Karpas-422 (cell line): Measurements from ENCODE around the gene GARIN3. TPM values are rescaled to one million over a fixed set of nuclear protein-coding genes. Genes with fewer than 3 reads are reported as not detected.

Experiments
- DNase-seq: peaks from one replicate; pipeline ENCODE4 v3.0.0-alpha.2; 2015
- H2AFZ ChIP-seq: fragments of 200-600 bp; sonication (generic); 2 replicates; pipeline ENCODE4 v1.6.1; 2014; ENCODE audit warnings: antibody characterized with exemption, low read length, mixed read lengths
- H3K27ac ChIP-seq: fragments of 200-600 bp; sonication (generic); 2 replicates; pipeline ENCODE4 v1.5.1; 2014; ENCODE audit warnings: mild to moderate bottlenecking, low read length, moderate library complexity
- H3K27me3 ChIP-seq: fragments of 200-600 bp; sonication (generic); 2 replicates; pipeline ENCODE4 v1.6.1; 2014; ENCODE audit warnings: low read length, mixed read lengths
- H3K36me3 ChIP-seq: fragments of 200-600 bp; sonication (generic); 2 replicates; pipeline ENCODE4 v1.6.1; 2014; ENCODE audit warnings: low read length, mixed read lengths; ENCODE audit not compliant: insufficient read depth
- H3K4me1 ChIP-seq: fragments of 200-600 bp; sonication (generic); 2 replicates; pipeline ENCODE4 v1.6.1; 2014; ENCODE audit warnings: mild to moderate bottlenecking, low read length, mixed read lengths
- H3K4me2 ChIP-seq: fragments of 200-600 bp; sonication (generic); 2 replicates; pipeline ENCODE4 v1.6.1; 2014; ENCODE audit warnings: low read length, low read depth, mild to moderate bottlenecking; ENCODE audit not compliant: poor library complexity, severe bottlenecking
- H3K4me3 ChIP-seq: fragments of 200-600 bp; sonication (generic); 2 replicates; pipeline ENCODE4 v1.5.1; 2014; ENCODE audit warnings: mild to moderate bottlenecking, antibody characterized with exemption, low read length, mixed read lengths
- H3K79me2 ChIP-seq: fragments of 200-600 bp; sonication (generic); 2 replicates; pipeline ENCODE4 v1.6.1; 2014; ENCODE audit warnings: mild to moderate bottlenecking, low read length, mixed read lengths
- H3K9ac ChIP-seq: fragments of 200-600 bp; sonication (generic); 2 replicates; pipeline ENCODE4 v1.6.0; 2014; ENCODE audit warnings: low read length
- H3K9me2 ChIP-seq: fragments of 200-600 bp; sonication (generic), shearing (Covaris generic); replicated peaks from 2 replicates; pipeline ENCODE4 v1.6.0; 2014; ENCODE audit warnings: mild to moderate bottlenecking, low read length, moderate library complexity; ENCODE audit not compliant: insufficient read depth
- H3K9me3 ChIP-seq: fragments of 300-700, 200-600 bp; sonication (generic); 2 replicates; pipeline ENCODE4 v1.6.1; 2014; ENCODE audit warnings: low read length, mixed read lengths
- H4K20me1 ChIP-seq: fragments of 200-600 bp; sonication (generic); 2 replicates; pipeline ENCODE4 v1.6.1; 2014; ENCODE audit warnings: mild to moderate bottlenecking, antibody characterized with exemption, low read length, low read depth; ENCODE audit not compliant: insufficient read depth
- total RNA-seq: library from RNA; depleted of rRNA; stranded (reverse); fragments of >200 nt; shearing (Covaris generic); gene quantifications from 2 replicates; pipeline ENCODE4 v1.2.3, GENCODE V29; 2014; ENCODE audit warnings: low replicate concordance

GARIN3 gene
- total RNA-seq, 1 experiment from 2014 or later = not detected

DNA sequence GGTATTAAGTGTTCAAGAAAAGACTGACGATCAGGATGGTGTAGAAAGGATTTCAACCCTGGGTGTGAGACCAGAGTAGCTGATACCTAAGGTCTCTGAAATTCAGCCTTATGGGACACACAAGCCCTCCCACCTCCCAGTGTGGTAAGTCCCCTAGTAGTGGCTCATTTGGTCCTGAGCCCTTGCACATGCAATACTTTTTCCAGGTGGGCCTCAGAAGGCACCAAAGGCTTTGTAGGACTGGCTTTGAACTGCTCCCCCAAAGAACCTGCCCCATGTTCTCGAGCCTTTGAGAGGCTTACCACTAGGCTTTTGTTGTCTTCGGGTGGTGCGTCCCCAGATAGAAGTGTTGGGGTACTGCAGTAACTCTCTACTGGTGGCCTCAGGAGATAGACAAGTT lies 803 bp downstream of the GARIN3 start:
- no peak overlapping the region for H3K27ac ChIP-seq
- H3K4me1 ChIP-seq = peaks cover 9% of the 10 kb centered on the region
- DNase-seq = no peak
- H3K9me3 ChIP-seq = no peaks in the 10 kb centered on the region
- no peak overlapping the region for H3K4me2 ChIP-seq
- no peak overlapping the region for H2AFZ ChIP-seq
- no peaks in the 10 kb centered on the region for H4K20me1 ChIP-seq
- no peak overlapping the region for H3K9ac ChIP-seq
- no peaks in the 10 kb centered on the region for H3K79me2 ChIP-seq
- no peaks in the 10 kb centered on the region for H3K27me3 ChIP-seq
- no peak overlapping the region for H3K4me3 ChIP-seq
- no peaks in the 10 kb centered on the region for H3K9me2 ChIP-seq
- no peaks in the 10 kb centered on the region for H3K36me3 ChIP-seq

DNA sequence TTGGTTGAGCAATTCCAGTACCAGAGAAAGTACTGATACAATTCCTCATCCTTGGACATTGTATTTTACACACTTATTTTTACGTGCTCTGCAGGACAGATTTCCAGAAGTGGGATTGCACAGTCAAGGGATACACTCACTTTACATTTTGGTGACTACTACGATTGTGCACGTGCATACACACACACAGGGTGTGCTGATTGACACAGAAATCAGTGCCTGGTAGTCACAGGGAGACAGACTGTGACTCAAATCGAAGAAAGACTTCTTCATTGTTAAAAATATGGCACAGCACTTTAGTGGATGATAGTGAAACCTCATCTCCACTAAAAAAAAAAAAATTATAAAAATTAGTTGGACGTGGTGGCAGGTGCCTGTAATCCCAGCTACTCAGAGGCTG lies 1.5 kb downstream of the GARIN3 start:
- H3K27ac ChIP-seq = no peak overlapping the region
- H3K9me3 ChIP-seq = no peaks in the 10 kb centered on the region
- peaks cover 9% of the 10 kb centered on the region for H3K4me1 ChIP-seq
- H3K4me3 ChIP-seq = no peak overlapping the region
- H3K79me2 ChIP-seq = no peaks in the 10 kb centered on the region
- no peak overlapping the region for H3K4me2 ChIP-seq
- no peaks in the 10 kb centered on the region for H4K20me1 ChIP-seq
- no peak overlapping the region for H2AFZ ChIP-seq
- H3K36me3 ChIP-seq = no peaks in the 10 kb centered on the region
- no peaks in the 10 kb centered on the region for H3K9me2 ChIP-seq
- DNase-seq = no peak
- no peaks in the 10 kb centered on the region for H3K27me3 ChIP-seq
- no peak overlapping the region for H3K9ac ChIP-seq

DNA sequence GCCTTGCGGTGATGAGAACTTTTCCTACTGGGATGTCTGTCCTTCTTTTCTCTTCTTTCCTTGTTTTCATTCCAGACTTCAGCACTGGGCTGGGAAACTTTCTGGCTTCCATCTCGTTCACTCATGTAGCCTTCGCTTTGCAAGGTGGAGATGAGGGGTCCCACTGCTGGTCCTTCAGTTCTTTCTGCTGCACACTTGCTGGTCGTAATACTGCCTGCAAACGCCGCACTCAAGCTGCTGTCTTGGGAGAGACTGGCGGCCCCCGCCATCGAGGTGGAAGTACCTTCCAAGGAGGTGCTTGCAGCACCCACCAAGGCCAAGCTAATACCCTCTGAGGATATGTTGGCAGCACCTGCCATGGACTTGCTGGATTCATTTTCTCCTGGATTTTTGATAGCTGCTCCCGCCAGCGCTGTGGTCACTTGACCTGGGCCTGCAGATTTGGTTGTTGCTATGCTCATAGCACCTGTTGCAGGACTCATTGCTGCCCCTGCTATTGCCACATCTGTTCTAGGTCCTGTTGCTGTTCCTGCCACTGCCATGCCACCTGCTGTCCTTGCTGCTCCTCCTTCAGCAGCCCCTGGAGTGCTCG lies 3.0 kb downstream of the GARIN3 start:
- Histone ChIP-seq H3K27ac (no peak overlapping the region), H2AFZ (no peak overlapping the region), H3K4me3 (no peak overlapping the region), H3K79me2 (no peaks in the 10 kb centered on the region), H3K9me2 (no peaks in the 10 kb centered on the region), H3K27me3 (no peaks in the 10 kb centered on the region), H3K4me1 (peaks cover 9% of the 10 kb centered on the region), H4K20me1 (no peaks in the 10 kb centered on the region), H3K9me3 (no peaks in the 10 kb centered on the region), H3K9ac (no peak overlapping the region), H3K4me2 (no peak overlapping the region), H3K36me3 (no peaks in the 10 kb centered on the region)
- DNase-seq = no peak

- no peaks in the 10 kb centered on the region; the same call in 1 of the 2 replicates for H3K4me1 ChIP-seq
- H3K27ac ChIP-seq = no peak overlapping the region
- DNase-seq = no peak
- no peaks in the 10 kb centered on the region for H3K79me2 ChIP-seq
- no peaks in the 10 kb centered on the region for H3K36me3 ChIP-seq
- H3K9me2 ChIP-seq = no peaks in the 10 kb centered on the region
- H3K9ac ChIP-seq = no peak overlapping the region
- no peaks in the 10 kb centered on the region for H3K27me3 ChIP-seq
- no peak overlapping the region for H3K4me2 ChIP-seq
- H2AFZ ChIP-seq = no peak overlapping the region
- no peak overlapping the region for H3K4me3 ChIP-seq
- H3K9me3 ChIP-seq = no peaks in the 10 kb centered on the region
- H4K20me1 ChIP-seq = no peaks in the 10 kb centered on the region
These were observed 4.1 kb downstream of the GARIN3 start for GRCh38 chr5:157161996-157162395.

GRCh38 chr5:157160001-157160400 lies 6.1 kb downstream of the GARIN3 start:
- Histone ChIP-seq H3K79me2 (no peaks in the 10 kb centered on the region), H3K9me2 (no peaks in the 10 kb centered on the region), H2AFZ (no peak overlapping the region), H3K27me3 (no peaks in the 10 kb centered on the region), H3K36me3 (no peaks in the 10 kb centered on the region), H3K9ac (no peak overlapping the region), H3K4me2 (no peak overlapping the region), H3K4me3 (no peak overlapping the region), H3K27ac (no peak overlapping the region), H3K9me3 (no peaks in the 10 kb centered on the region), H4K20me1 (no peaks in the 10 kb centered on the region), H3K4me1 (peaks cover 2% of the 10 kb centered on the region; the same call in 1 of the 2 replicates)
- no peak for DNase-seq

- no peak overlapping the region for H3K27ac ChIP-seq
- H3K9me2 ChIP-seq = no peaks in the 10 kb centered on the region
- no peak overlapping the region for H3K4me2 ChIP-seq
- no peaks in the 10 kb centered on the region for H3K9me3 ChIP-seq
- H3K4me3 ChIP-seq = no peak overlapping the region
- peaks cover 4% of the 10 kb centered on the region; the same call in 1 of the 2 replicates for H3K4me1 ChIP-seq
- H3K27me3 ChIP-seq = no peaks in the 10 kb centered on the region
- no peak overlapping the region for H3K9ac ChIP-seq
- no peaks in the 10 kb centered on the region for H3K36me3 ChIP-seq
- no peaks in the 10 kb centered on the region for H4K20me1 ChIP-seq
- no peak overlapping the region for H2AFZ ChIP-seq
- no peaks in the 10 kb centered on the region for H3K79me2 ChIP-seq
- DNase-seq = no peak
These were observed 6.8 kb downstream of the GARIN3 start for GRCh38 chr5:157159209-157159751.

DNA sequence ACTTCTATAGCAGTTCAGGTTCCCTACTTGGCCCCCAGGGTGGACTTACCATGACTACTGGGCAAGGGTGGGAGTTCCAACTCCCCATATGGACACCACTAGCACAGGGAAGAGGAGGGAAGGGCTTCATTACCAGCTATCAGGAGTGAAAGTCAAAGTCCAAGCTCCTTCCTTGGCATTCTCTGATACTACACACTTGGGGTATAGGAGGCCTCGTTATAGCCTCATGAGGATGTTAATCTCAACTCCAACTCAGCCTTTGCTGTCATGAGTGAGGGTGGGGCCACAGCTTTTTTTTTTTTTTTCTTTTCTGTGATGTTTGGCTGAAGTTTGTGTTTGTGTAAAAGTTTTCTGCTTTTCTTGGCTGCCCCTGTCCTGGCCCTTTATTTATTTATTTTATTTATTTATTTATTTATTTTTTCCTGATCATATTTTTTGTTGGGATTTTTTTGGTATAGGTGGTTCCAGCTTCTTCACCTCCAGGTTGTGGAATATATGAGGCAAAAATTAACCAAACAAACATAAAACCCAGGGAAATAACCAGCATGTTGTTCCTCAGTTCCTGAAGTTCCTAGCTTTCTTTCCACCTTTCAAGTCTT lies 8.7 kb downstream of the GARIN3 start:
- no peak overlapping the region for H3K27ac ChIP-seq
- H3K4me2 ChIP-seq = no peak overlapping the region
- no peak overlapping the region for H2AFZ ChIP-seq
- no peaks in the 10 kb centered on the region for H3K27me3 ChIP-seq
- H3K9me2 ChIP-seq = no peaks in the 10 kb centered on the region
- no peaks in the 10 kb centered on the region for H3K9me3 ChIP-seq
- no peaks in the 10 kb centered on the region for H3K36me3 ChIP-seq
- no peak overlapping the region for H3K4me3 ChIP-seq
- no peaks in the 10 kb centered on the region for H3K79me2 ChIP-seq
- peak; percentile 29 for DNase-seq
- H3K4me1 ChIP-seq = peaks cover 4% of the 10 kb centered on the region; the same call in 1 of the 2 replicates
- no peaks in the 10 kb centered on the region for H4K20me1 ChIP-seq
- no peak overlapping the region for H3K9ac ChIP-seq

- 0 out of 2 replicates have a peak overlapping the region, but pooled peaks have one; percentile 31 for H2AFZ ChIP-seq
- H3K9me3 ChIP-seq = no peaks in the 10 kb centered on the region
- peak; percentile 15 for DNase-seq
- peaks cover 10% of the 10 kb centered on the region; the same call in 1 of the 2 replicates for H3K4me1 ChIP-seq
- H3K4me2 ChIP-seq = no peak overlapping the region
- no peaks in the 10 kb centered on the region for H3K27me3 ChIP-seq
- H3K4me3 ChIP-seq = no peak overlapping the region
- H4K20me1 ChIP-seq = no peaks in the 10 kb centered on the region
- no peak overlapping the region for H3K27ac ChIP-seq
- no peak overlapping the region for H3K9ac ChIP-seq
- no peaks in the 10 kb centered on the region for H3K36me3 ChIP-seq
- H3K79me2 ChIP-seq = no peaks in the 10 kb centered on the region
- H3K9me2 ChIP-seq = no peaks in the 10 kb centered on the region
These were observed 10.8 kb downstream of the GARIN3 start for GRCh38 chr5:157155297-157155696.
